ENCODE results near the gene TULP1.
"Not testable (repeated sequence)": the region's sequence is repeated elsewhere in the genome, so short reads cannot be mapped to it uniquely, and the experiment has no call there.

TULP1 gene

GRCh38 chr6:35512740-35513139 is at the start of gene TULP1:
Gene TULP1, minus strand, starts transcription at chr6:35512896. Its CDS starts 38 bp downstream, at chr6:35512858.
- no peak for DNase-seq

GRCh38 chr6:35562060-35562459 is 49.4 kb upstream of the TULP1 start:
- no peak for DNase-seq

- DNase-seq, result no peak
Observed at GRCh38 chr6:35561113-35561512, 48.4 kb upstream of the TULP1 start.

GRCh38 chr6:35558571-35558970 is 45.9 kb upstream of the TULP1 start:
- no peak for DNase-seq

- no peak for DNase-seq
Observed at GRCh38 chr6:35557239-35557638, 44.5 kb upstream of the TULP1 start.

- no peak for DNase-seq
Observed at GRCh38 chr6:35554811-35555210, 42.1 kb upstream of the TULP1 start.

- no peak for DNase-seq
Observed at GRCh38 chr6:35553315-35553714, 40.6 kb upstream of the TULP1 start.

- no peak for DNase-seq
Observed at GRCh38 chr6:35552285-35552917, 39.7 kb upstream of the TULP1 start.

- DNase-seq, result no peak
Observed at GRCh38 chr6:35550437-35550836, 37.7 kb upstream of the TULP1 start.

GRCh38 chr6:35547676-35548075 is 35.0 kb upstream of the TULP1 start:
- no peak for DNase-seq

GRCh38 chr6:35544769-35545361 is 32.2 kb upstream of the TULP1 start:
- DNase-seq, result no peak

- DNase-seq, result no peak
Observed at GRCh38 chr6:35543459-35544193, 30.9 kb upstream of the TULP1 start.

- no peak for DNase-seq
Observed at GRCh38 chr6:35541836-35542235, 29.1 kb upstream of the TULP1 start.

GRCh38 chr6:35539223-35539622 is 26.5 kb upstream of the TULP1 start:
- no peak for DNase-seq

- DNase-seq, result not testable (repeated sequence)
Observed at GRCh38 chr6:35535847-35536246, 23.2 kb upstream of the TULP1 start.

- no peak for DNase-seq
Observed at GRCh38 chr6:35534407-35535170, 21.9 kb upstream of the TULP1 start.

GRCh38 chr6:35533981-35534380 is 21.3 kb upstream of the TULP1 start:
- no peak for DNase-seq

- DNase-seq, result no peak
Observed at GRCh38 chr6:35532126-35532525, 19.4 kb upstream of the TULP1 start.

GRCh38 chr6:35524380-35525020 is 11.8 kb upstream of the TULP1 start:
- DNase-seq, result no peak

- peak; percentile 43 to 49 for DNase-seq
Observed at GRCh38 chr6:35522660-35523658, 10.3 kb upstream of the TULP1 start.

- no peak for DNase-seq
Observed at GRCh38 chr6:35522151-35522550, 9.5 kb upstream of the TULP1 start.

GRCh38 chr6:35521235-35521634 is 8.5 kb upstream of the TULP1 start:
- DNase-seq, result no peak

Data from SHP77 (cell line).